Spleen (tissue), 13 donors: Measurements from ENCODE around the gene GAB2. TPM values are rescaled to one million over a fixed set of nuclear protein-coding genes. Genes with fewer than 3 reads are reported as not detected.
"Not testable (repeated sequence)": the region's sequence is repeated elsewhere in the genome, so short reads cannot be mapped to it uniquely, and the experiment has no call there.

Experiments
- DNase-seq: peaks from one replicate; pipeline ENCODE4 v3.0.0-alpha.2; 2020
- H3K27ac ChIP-seq, 8 donors: fragments of 200-600 bp; sonication (generic) in 7 of 8; 1 replicate in 4 of 8; 2 replicates in 4 of 8; pipeline versions ENCODE4 v1.5.0 to v1.8.0; 2016 to 2021; ENCODE audit warnings: inconsistent platforms in 4 of 8, mild to moderate bottlenecking in 4 of 8, moderate library complexity in 1 of 8
- H3K27me3 ChIP-seq, 7 donors: fragments of 200-600 bp; sonication (generic) in 6 of 7; replicated peaks in 1 of 7; 1 replicate in 4 of 7; 2 replicates in 3 of 7; pipeline versions ENCODE4 v1.5.0 to v1.8.0; 2016 to 2021; ENCODE audit warnings: inconsistent platforms in 3 of 7, mild to moderate bottlenecking in 1 of 7
- H3K36me3 ChIP-seq, 6 donors: fragments of 200-600 bp; sonication (generic) in 5 of 6; 1 replicate in 4 of 6; 2 replicates in 2 of 6; pipeline versions ENCODE4 v1.5.0 to v1.8.0; 2016 to 2021; ENCODE audit warnings: inconsistent platforms in 2 of 6
- H3K4me1 ChIP-seq, 6 donors: fragments of 200-600 bp; sonication (generic) in 5 of 6; 1 replicate in 3 of 6; 2 replicates in 3 of 6; pipeline versions ENCODE4 v1.5.0 to v1.8.0; 2016 to 2021; ENCODE audit warnings: inconsistent platforms in 3 of 6
- H3K4me3 ChIP-seq, 8 donors: fragments of 200-600 bp; sonication (generic) in 7 of 8; 1 replicate in 4 of 8; 2 replicates in 4 of 8; pipeline versions ENCODE4 v1.5.0 to v1.8.0; 2016 to 2021; ENCODE audit warnings: inconsistent platforms in 4 of 8, mild to moderate bottlenecking in 4 of 8, moderate library complexity in 2 of 8
- H3K9me3 ChIP-seq, 8 donors: fragments of 200-600 bp; sonication (generic) in 7 of 8; 1 replicate in 4 of 8; 2 replicates in 4 of 8; pipeline versions ENCODE4 v1.5.0 to v1.8.0; 2016 to 2021; ENCODE audit warnings: inconsistent platforms in 4 of 8
- CTCF ChIP-seq, 11 experiments: fragments of 200-600 bp in 7 of 11; fragments of 450-650 bp in 4 of 11; sonication (generic) in 4 of 11; IDR thresholded peaks in 8 of 11; conservative IDR thresholded peaks in 3 of 11; 1 replicate in 7 of 11; 2 replicates in 4 of 11; pipeline versions ENCODE4 v1.4.0 to v1.8.0; 2016 to 2021; ENCODE audit warnings: antibody characterized with exemption in 11 of 11, inconsistent platforms in 4 of 11, mild to moderate bottlenecking in 1 of 11
- POLR2A ChIP-seq, 3 donors: fragments of 450-650 bp; IDR thresholded peaks; one replicate each; pipeline ENCODE4 v1.5.1; 2017; ENCODE audit warnings: antibody characterized with exemption in 3 of 3, mild to moderate bottlenecking in 1 of 3
- POLR2AphosphoS5 ChIP-seq, 3 donors: sonication (generic); formaldehyde crosslinking; IDR thresholded peaks; one replicate each; pipeline ENCODE4 v1.5.1; 2017; ENCODE audit warnings: antibody characterized with exemption in 3 of 3
- WGBS, 5 donors: extraction: QIAGEN DNeasy Blood & Tissue Kit in 3 of 5; methylation state at CpG; one replicate each; pipeline versions ENCODE4 v1.1.5 to v1.1.7; 2013 to 2018; 5-methylcytosine and 5-hydroxymethylcytosine counted together
- intact Hi-C: fragments of 100-400 bp; cut with DNase I; formaldehyde crosslinking; loops from one replicate; pipeline ENCODE4 v1.15.0; 2023; ENCODE audit warnings: low total_unique reads
- long read RNA-seq, 2 donors: transcript quantifications; one replicate each; lab custom pipeline, GENCODE V29; 2026
- polyA plus RNA-seq, 3 donors: library from polyadenylated mRNA; stranded (reverse); fragments of 200-250 nt; gene quantifications; one replicate each; pipeline ENCODE4 v1.2.1, GENCODE V29; 2013
- total RNA-seq, 7 donors: library from RNA; depleted of rRNA in 3 of 7; stranded (reverse); fragments of >200 nt in 3 of 7; fragmentation: NEBNext Ultra II Directional in 4 of 7; extraction: Animal tissue kit (Norgen Biotek cat#: 25700) in 4 of 7; gene quantifications; one replicate each; pipeline versions ENCODE4 v1.1.0 to v1.2.1, GENCODE V29; 2016 to 2021
- donor health status: healthy with polysubstance abuse.
- donor health status: DM: no; HTN: no; CAD: no; lungs with moderate emphysema.
- donor health status: DM: no; HTN: no; CAD: no.
- donor health status: Bipolar disorder and iron deficiency.
- donor health status: healthy.
- donor health status: DM: no; HTN: no; CAD: no.
- donor health status: DM: yes; HTN: yes; CAD: no.

Gene GAB2, protein sequence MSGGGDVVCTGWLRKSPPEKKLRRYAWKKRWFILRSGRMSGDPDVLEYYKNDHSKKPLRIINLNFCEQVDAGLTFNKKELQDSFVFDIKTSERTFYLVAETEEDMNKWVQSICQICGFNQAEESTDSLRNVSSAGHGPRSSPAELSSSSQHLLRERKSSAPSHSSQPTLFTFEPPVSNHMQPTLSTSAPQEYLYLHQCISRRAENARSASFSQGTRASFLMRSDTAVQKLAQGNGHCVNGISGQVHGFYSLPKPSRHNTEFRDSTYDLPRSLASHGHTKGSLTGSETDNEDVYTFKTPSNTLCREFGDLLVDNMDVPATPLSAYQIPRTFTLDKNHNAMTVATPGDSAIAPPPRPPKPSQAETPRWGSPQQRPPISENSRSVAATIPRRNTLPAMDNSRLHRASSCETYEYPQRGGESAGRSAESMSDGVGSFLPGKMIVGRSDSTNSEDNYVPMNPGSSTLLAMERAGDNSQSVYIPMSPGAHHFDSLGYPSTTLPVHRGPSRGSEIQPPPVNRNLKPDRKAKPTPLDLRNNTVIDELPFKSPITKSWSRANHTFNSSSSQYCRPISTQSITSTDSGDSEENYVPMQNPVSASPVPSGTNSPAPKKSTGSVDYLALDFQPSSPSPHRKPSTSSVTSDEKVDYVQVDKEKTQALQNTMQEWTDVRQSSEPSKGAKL
- 10 to 100 TPM; 43.9 to 57.7 (median 50.0) TPM for total RNA-seq
- polyA plus RNA-seq, result 1 to 10 TPM; 2.3 to 6.8 (median 2.5) TPM
- long read RNA-seq, donor 1, full-length matches to known transcripts, result 3 of 18 reads
- long read RNA-seq, donor 1, partial matches to known transcripts, result 15 of 18 reads
- long read RNA-seq, donor 1, other reads (novel, unspliced or antisense), result 0 of 18 reads
- long read RNA-seq, donor 2, result 0 reads

DNA sequence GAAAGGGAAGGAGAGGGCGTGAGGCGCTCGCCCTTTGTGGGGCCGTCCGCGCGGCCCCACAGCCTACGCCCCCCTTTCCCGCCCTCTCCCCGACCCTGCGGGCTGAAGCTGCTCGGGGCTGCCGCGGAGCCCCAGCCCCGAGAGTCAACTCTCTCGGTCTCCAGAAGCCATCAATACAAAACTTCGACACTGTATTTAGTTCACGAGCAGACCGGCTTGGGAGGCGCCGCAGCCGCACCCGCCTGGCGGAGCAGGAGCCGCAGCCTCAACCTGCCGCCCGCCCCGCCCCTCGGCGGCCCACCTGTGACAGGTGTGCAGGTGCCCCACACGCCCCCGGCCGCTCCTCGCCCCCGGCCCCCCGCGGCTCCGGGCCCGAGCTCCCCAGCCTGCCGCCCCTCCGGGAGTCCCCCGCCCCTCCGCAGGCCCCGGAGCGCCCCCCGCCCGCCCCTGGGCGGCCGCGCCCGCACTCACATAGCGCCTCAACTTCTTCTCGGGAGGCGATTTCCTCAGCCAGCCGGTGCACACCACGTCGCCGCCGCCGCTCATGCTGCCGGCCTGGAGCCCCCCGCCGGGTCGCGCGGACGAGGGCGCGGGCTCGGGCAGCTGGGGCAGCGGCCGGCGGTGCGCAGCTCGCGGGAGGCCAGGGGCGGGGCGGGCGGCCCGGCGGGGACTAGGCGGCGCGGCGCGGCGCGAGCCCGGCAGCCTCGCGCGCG is at the start of gene GAB2:
Gene GAB2, minus strand, starts transcription at position 646 of the 713 bp plus-strand sequence. Its CDS starts 100 bp downstream, at position 546.
- Histone ChIP-seq H3K4me1 (peaks cover 8 to 81% (median 59%) of the 10 kb centered on the region in 6 donors), H3K27me3 (no peaks in the 10 kb centered on the region), H3K36me3 (no peaks in the 10 kb centered on the region), H3K4me3 (peak within 1 kb of the TSS; percentile 58 to 81 (median 73)), H3K9me3 (no peaks in the 10 kb centered on the region), H3K27ac (peak within 1 kb of the TSS; percentile 92 to 100 (median 98))
- peak in 1 of 3 donors; percentile 12 for TF ChIP-seq POLR2A (IDR thresholded peaks at IDR 0.05)
- TF ChIP-seq POLR2AphosphoS5 (IDR thresholded peaks at IDR 0.05), result no peak
- TF ChIP-seq CTCF (IDR thresholded peaks at IDR 0.05 in 8 of 11, conservative IDR thresholded peaks at IDR 0.05 in 3 of 11), result peak in 2 of 11 experiments; percentile 30 to 33
- 0 to 3% (median 1%) methylated on average over 14 to 93 of the region's 93 CpGs for WGBS, 5 donors
- peak; percentile 92 for DNase-seq
- intact Hi-C loops, result loop anchor here (5.0 kb wide), 1 partner anchor 145 kb away; no protein-coding TSS in a partner anchor

GRCh38 chr11:78467370-78467769 is 49.8 kb upstream of the GAB2 start:
- Histone ChIP-seq H3K36me3 (peaks cover 0 to 33% (median 3%) of the 10 kb centered on the region in 6 donors), H3K27ac (no peak overlapping the region), H3K9me3 (peaks cover 0 to 4% (median 0%) of the 10 kb centered on the region in 8 donors), H3K4me3 (no peak overlapping the region), H3K27me3 (no peaks in the 10 kb centered on the region), H3K4me1 (peaks cover 0 to 26% (median 22%) of the 10 kb centered on the region in 6 donors)
- WGBS, 5 donors, result 92 to 100% (median 96%) methylated on average over 2 of the region's 2 CpGs
- TF ChIP-seq CTCF (IDR thresholded peaks at IDR 0.05 in 8 of 11, conservative IDR thresholded peaks at IDR 0.05 in 3 of 11), result no peak
- no peak for TF ChIP-seq POLR2A (IDR thresholded peaks at IDR 0.05)
- TF ChIP-seq POLR2AphosphoS5 (IDR thresholded peaks at IDR 0.05), result no peak
- no peak for DNase-seq
- intact Hi-C loops, result no loop called here

DNA sequence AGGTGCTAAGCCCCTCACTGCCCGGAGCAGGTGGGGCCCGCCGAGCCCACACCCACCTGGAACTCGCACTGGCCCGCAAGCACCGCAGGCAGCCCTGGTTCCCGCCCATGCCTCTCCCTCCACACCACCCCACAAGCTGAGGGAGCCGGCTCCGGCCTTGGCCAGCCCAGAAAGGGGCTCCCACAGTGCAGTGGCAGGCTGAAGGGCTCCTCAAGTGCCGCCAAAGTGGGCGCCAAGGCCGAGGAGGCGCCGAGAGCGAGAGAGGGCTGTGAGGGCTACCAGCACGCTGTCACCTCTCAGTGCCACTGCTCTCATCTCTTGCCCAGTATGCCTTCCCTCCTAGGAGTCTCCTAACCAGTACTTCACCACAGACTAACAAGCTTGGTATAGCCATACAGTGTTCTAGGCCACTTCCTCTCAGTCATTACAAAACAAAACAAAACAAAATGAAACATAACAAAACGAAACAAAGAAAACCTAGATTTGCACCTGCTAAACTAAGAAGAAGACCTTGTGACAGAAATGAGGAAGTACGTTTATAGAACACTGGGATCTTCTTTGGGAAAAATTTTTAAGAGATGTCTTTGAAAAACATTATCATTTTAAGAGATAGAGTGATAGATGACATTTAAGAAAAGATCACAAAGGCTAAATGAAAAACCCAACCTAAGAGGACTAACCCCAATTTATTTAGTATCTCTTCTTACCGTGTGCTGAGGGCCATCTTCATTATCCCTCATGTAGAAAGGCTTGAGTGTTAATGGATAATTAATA is 47.7 kb upstream of the GAB2 start:
- Histone ChIP-seq H3K27me3 (no peaks in the 10 kb centered on the region), H3K27ac (peak overlapping the region; percentile 46 to 95 (median 85)), H3K36me3 (peaks cover 0 to 52% (median 6%) of the 10 kb centered on the region in 6 donors), H3K4me3 (peak overlapping the region in 1 of 8 donors; percentile 42), H3K9me3 (no peaks in the 10 kb centered on the region), H3K4me1 (peaks cover 0 to 25% (median 21%) of the 10 kb centered on the region in 6 donors)
- 58 to 76% (median 67%) methylated on average over 12 to 19 of the region's 19 CpGs for WGBS, 5 donors
- TF ChIP-seq POLR2AphosphoS5 (IDR thresholded peaks at IDR 0.05) (peak; percentile 61 to 73 (median 67)), CTCF (IDR thresholded peaks at IDR 0.05 in 8 of 11, conservative IDR thresholded peaks at IDR 0.05 in 3 of 11) (no peak), POLR2A (IDR thresholded peaks at IDR 0.05) (no peak)
- intact Hi-C loops, result no loop called here
- DNase-seq, result peak; percentile 86

GRCh38 chr11:78464787-78465168 is 47.2 kb upstream of the GAB2 start:
- 81 to 94% (median 91%) methylated on average over 5 to 14 of the region's 14 CpGs for WGBS, 5 donors
- intact Hi-C loops, result not testable (repeated sequence)

More at GRCh38 chr11:78464787-78465168, 47.2 kb upstream of the GAB2 start:
- not testable (repeated sequence) for DNase-seq, H3K27me3 ChIP-seq, H3K9me3 ChIP-seq
- Histone ChIP-seq H3K4me1 (peaks cover 0 to 21% (median 17%) of the 10 kb centered on the region in 6 donors), H3K4me3 (peak overlapping the region in 1 of 8 donors; percentile 42), H3K27ac (peak overlapping the region; percentile 46 to 95 (median 85)), H3K36me3 (peaks cover 0 to 58% (median 6%) of the 10 kb centered on the region in 6 donors)
